MCF 10A (cell line): ENCODE data around the gene LRBA. TPM values are rescaled to one million over a fixed set of nuclear protein-coding genes. Genes with fewer than 3 reads are reported as not detected.
"Not testable (repeated sequence)": the region's sequence is repeated elsewhere in the genome, so short reads cannot be mapped to it uniquely, and the experiment has no call there.

Source experiments
- BruUV-seq: library from RNA; stranded (reverse); fragments of 400-500 nt; replicated peaks from 2 replicates; lab custom pipeline; 2021; lab: Mats Ljungman, UMichigan
- CTCF ChIA-PET: fragments of 300-600 bp; sonication (Branson Sonifier 250); formaldehyde crosslinking; extraction: SDS; loops from one replicate; lab custom pipeline; 2021; ENCODE audit warnings: antibody characterized with exemption, inconsistent platforms; lab: Yijun Ruan, JAX
- POLR2A ChIA-PET: fragments of 300-600, 350-650 bp; sonication (Branson Sonifier 250); formaldehyde crosslinking; extraction: SDS; loops from one replicate; lab custom pipeline; 2020; ENCODE audit warnings: antibody characterized with exemption, inconsistent platforms; lab: Yijun Ruan, JAX
- DNase-seq: peaks from one replicate; pipeline ENCODE4 v3.0.0-alpha.2; 2018; ENCODE audit not compliant: unreplicated experiment
- H3K27ac Mint-ChIP-seq: one replicate; pipeline ENCODE4 v1.8.0; 2022; ENCODE audit warnings: mild to moderate bottlenecking, low read depth, mixed read lengths; ENCODE audit not compliant: unreplicated experiment
- H3K27me3 Mint-ChIP-seq: one replicate; pipeline ENCODE4 v1.8.0; 2022; ENCODE audit warnings: mixed read lengths; ENCODE audit not compliant: insufficient read depth, unreplicated experiment
- H3K36me3 Mint-ChIP-seq: one replicate; pipeline ENCODE4 v1.8.0; 2022; ENCODE audit warnings: mild to moderate bottlenecking, moderate library complexity, mixed read lengths; ENCODE audit not compliant: insufficient read depth, unreplicated experiment
- H3K4me1 Mint-ChIP-seq: one replicate; pipeline ENCODE4 v1.8.0; 2022; ENCODE audit warnings: mixed read lengths; ENCODE audit not compliant: insufficient read depth, unreplicated experiment
- H3K4me3 Mint-ChIP-seq: one replicate; pipeline ENCODE4 v1.8.0; 2022; ENCODE audit warnings: mild to moderate bottlenecking, moderate library complexity, mixed read lengths; ENCODE audit not compliant: unreplicated experiment
- H3K9me3 Mint-ChIP-seq: one replicate; pipeline ENCODE4 v1.8.0; 2022; ENCODE audit warnings: mixed read lengths; ENCODE audit not compliant: unreplicated experiment
- intact Hi-C: fragments of 100-400 bp; cut with micrococcal nuclease; formaldehyde crosslinking; loops from 2 replicates; pipeline ENCODE4 v1.14.1; 2022
- total RNA-seq: library from RNA; stranded (reverse); gene quantifications from 2 replicates; pipeline ENCODE4 v1.2.3, GENCODE V29; 2022
- TF ChIP-seq, protein P1 (sequence below): fragments of 200-600 bp; IDR thresholded peaks from one replicate; pipeline ENCODE4 v1.8.0; 2022; ENCODE audit warnings: antibody characterized with exemption, mild to moderate bottlenecking; ENCODE audit not compliant: unreplicated experiment

The LRBA gene
- total RNA-seq, 1 experiment from 2014 or later, result 64.5 TPM

DNA sequence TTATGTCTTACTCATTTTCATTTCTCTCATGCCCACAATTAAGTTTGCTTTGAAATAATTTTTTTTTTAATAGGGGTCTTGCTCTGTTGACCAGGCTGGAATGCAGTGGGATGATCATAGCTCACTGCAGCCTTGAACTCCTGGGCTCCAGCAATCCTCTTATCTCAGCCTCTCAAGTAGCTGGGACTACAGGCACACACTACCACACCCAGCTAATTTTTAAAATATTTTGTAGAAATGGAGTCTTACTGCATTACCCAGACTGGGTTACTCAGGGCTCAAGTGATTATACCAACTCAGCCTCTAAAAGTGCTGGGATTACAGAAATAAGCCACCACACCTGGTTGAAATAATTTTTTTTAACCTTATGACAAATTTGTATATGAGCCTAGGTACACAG lies 452.3 kb downstream of the LRBA start:
- CTCF ChIA-PET, result no interaction called here
- Mint-ChIP-seq H3K9me3 (peaks cover 6% of the 10 kb centered on the region), H3K36me3 (no peaks in the 10 kb centered on the region), H3K4me3 (no peak overlapping the region), H3K27ac (no peak overlapping the region), H3K27me3 (no peaks in the 10 kb centered on the region), H3K4me1 (peaks cover 8% of the 10 kb centered on the region)
- intact Hi-C loops, result no loop called here
- no peak for DNase-seq
- TF ChIP-seq, protein P1, sequence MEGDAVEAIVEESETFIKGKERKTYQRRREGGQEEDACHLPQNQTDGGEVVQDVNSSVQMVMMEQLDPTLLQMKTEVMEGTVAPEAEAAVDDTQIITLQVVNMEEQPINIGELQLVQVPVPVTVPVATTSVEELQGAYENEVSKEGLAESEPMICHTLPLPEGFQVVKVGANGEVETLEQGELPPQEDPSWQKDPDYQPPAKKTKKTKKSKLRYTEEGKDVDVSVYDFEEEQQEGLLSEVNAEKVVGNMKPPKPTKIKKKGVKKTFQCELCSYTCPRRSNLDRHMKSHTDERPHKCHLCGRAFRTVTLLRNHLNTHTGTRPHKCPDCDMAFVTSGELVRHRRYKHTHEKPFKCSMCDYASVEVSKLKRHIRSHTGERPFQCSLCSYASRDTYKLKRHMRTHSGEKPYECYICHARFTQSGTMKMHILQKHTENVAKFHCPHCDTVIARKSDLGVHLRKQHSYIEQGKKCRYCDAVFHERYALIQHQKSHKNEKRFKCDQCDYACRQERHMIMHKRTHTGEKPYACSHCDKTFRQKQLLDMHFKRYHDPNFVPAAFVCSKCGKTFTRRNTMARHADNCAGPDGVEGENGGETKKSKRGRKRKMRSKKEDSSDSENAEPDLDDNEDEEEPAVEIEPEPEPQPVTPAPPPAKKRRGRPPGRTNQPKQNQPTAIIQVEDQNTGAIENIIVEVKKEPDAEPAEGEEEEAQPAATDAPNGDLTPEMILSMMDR, result no peak
- POLR2A ChIA-PET, result interaction anchor here (0.8 kb wide), 1 partner anchor 21 kb away, joined by 4 read pairs; no protein-coding TSS in a partner anchor
- no TSS peak for BruUV-seq

DNA sequence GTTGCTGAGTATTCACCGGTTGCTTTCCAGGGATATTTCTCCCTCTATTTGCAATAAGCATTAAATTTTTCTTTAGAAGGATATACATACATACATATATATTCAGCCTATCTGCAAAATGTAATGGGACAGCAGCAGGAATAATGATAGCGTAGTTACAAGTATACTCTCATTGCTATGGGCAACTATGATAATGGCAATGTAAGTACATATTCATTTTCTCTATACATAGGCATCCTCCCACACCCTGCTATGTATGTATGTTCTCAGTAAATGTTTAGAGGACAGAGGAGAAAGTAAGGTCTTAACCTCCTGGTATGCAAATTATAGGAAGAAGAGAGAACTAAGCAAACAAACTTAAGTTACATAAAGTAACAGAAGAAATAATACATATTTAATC lies 452.8 kb downstream of the LRBA start:
- POLR2A ChIA-PET, result no interaction called here
- no peak overlapping the region for H3K27ac Mint-ChIP-seq
- TF ChIP-seq, protein P1, result no peak
- H3K27me3 Mint-ChIP-seq, result no peaks in the 10 kb centered on the region
- H3K9me3 Mint-ChIP-seq, result peaks cover 6% of the 10 kb centered on the region
- intact Hi-C loops, result no loop called here
- DNase-seq, result no peak
- no peak overlapping the region for H3K4me3 Mint-ChIP-seq
- H3K4me1 Mint-ChIP-seq, result peaks cover 13% of the 10 kb centered on the region
- CTCF ChIA-PET, result interaction anchor here (0.6 kb wide), 1 partner anchor 107 kb away, joined by 3 read pairs; no protein-coding TSS in a partner anchor
- BruUV-seq, result no TSS peak
- H3K36me3 Mint-ChIP-seq, result no peaks in the 10 kb centered on the region

DNA sequence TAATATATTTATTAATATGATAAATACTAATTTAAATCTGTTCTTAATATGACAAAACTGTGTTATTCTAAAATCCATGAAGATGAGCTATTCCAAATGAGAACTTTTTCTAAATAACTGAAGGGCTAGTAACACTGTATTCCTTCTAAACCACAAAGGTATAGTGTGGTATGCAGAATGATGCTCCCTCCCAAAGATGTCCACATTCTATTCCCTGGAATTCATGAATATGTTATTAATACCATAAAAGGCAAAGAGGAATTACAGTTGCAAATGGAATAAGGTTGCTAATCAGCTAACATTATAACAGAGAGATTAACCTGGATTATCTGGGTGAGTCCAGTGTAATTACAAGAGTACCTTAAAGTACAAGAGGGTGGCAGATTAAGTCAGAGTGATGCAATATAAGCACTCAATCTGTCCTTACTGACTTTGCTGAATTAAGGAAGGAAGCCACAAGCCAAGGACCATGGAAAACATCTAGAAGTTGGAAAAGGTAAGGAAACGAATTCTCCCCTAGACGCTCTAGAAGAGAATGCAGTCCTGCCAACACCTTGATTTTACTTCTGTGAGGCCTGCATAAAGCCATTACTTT lies 453.8 kb downstream of the LRBA start:
- no TSS peak for BruUV-seq
- Mint-ChIP-seq H3K36me3 (no peaks in the 10 kb centered on the region), H3K4me3 (no peak overlapping the region), H3K9me3 (peaks cover 6% of the 10 kb centered on the region), H3K27ac (no peak overlapping the region), H3K4me1 (peaks cover 13% of the 10 kb centered on the region), H3K27me3 (no peaks in the 10 kb centered on the region)
- TF ChIP-seq, protein P1, result no peak
- POLR2A ChIA-PET, result no interaction called here
- DNase-seq, result no peak
- CTCF ChIA-PET, result no interaction called here
- intact Hi-C loops, result no loop called here

DNA sequence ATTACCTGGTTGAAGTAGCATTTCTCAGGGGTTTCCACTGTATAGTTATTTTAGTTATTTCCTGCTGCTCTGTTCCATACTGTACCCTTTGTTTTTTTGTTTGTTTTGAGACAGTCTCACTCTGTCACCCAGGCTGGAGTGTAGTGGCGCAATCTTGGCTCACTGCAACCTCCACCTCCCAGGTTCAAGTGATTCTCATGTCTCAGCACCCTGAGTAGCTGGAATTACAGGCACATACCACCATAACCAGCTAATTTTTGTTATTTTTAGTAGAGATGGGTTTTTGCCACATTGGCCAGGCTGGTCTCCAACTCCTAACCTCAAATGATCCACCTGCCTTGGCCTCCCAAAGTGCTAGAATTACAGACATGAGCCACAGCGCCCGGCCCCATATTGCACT lies 457.3 kb downstream of the LRBA start:
- peak; percentile 61 for DNase-seq
- POLR2A ChIA-PET, result interaction anchor here (0.7 to 1.3 kb wide), 2 partner anchors 9 to 13 kb away, joined by 3 to 4 read pairs; no protein-coding TSS in a partner anchor

More for the DNA sequence above, 457.3 kb downstream of the LRBA start:
- Mint-ChIP-seq H3K27ac (peak overlapping the region; percentile 11), H3K4me1 (peaks cover 13% of the 10 kb centered on the region)
- H3K36me3 Mint-ChIP-seq, H3K4me3 Mint-ChIP-seq, H3K9me3 Mint-ChIP-seq, intact Hi-C loops, H3K27me3 Mint-ChIP-seq, CTCF ChIA-PET, BruUV-seq: not testable (repeated sequence)
